Fibroblast of lung (primary cell): Measurements from ENCODE around the gene MKNK1. TPM values are rescaled to one million over a fixed set of nuclear protein-coding genes. Genes with fewer than 3 reads are reported as not detected.

Source experiments
- DNase-seq, 2 donors: peaks; one replicate each; pipeline versions ENCODE4 v3.0.0 to v3.0.0-alpha.2; 2010; ENCODE audit warnings: low read depth in 2 of 2
- H2AFZ ChIP-seq: 2 replicates; pipeline ENCODE4 v1.5.1; 2012; ENCODE audit warnings: low read length, control low read depth, inconsistent platforms
- H3K27ac ChIP-seq: 2 replicates; pipeline ENCODE4 v1.5.1; 2011; ENCODE audit warnings: low read length, control low read depth; ENCODE audit not compliant: insufficient read depth
- H3K27me3 ChIP-seq: 2 replicates; pipeline ENCODE4 v1.5.1; 2011; ENCODE audit warnings: mild to moderate bottlenecking, low read length; ENCODE audit not compliant: control insufficient read depth, insufficient read depth
- H3K36me3 ChIP-seq: 2 replicates; pipeline ENCODE4 v1.5.1; 2011; ENCODE audit warnings: low read length; ENCODE audit not compliant: control insufficient read depth, insufficient read depth
- H3K4me1 ChIP-seq: 2 replicates; pipeline ENCODE4 v1.5.1; 2011; ENCODE audit warnings: low read length; ENCODE audit not compliant: control insufficient read depth, insufficient read depth; ENCODE audit errors: extremely low read depth
- H3K4me2 ChIP-seq: 2 replicates; pipeline ENCODE4 v1.5.1; 2011; ENCODE audit warnings: low read length, control low read depth; ENCODE audit not compliant: insufficient read depth; ENCODE audit errors: extremely low read depth
- H3K4me3 ChIP-seq, 4 experiments: fragments of 200-600 bp in 1 of 4; sonication (generic) in 1 of 4; replicated peaks in 1 of 4; 2 replicates each; pipeline ENCODE4 v1.5.1; 2011 to 2016; ENCODE audit warnings: low read length in 4 of 4, low read depth in 3 of 4, mild to moderate bottlenecking in 3 of 4, control low read depth in 2 of 4, inconsistent platforms in 1 of 4, mixed read lengths in 1 of 4; ENCODE audit not compliant: insufficient read depth in 1 of 4; ENCODE audit errors: control extremely low read depth in 1 of 4
- H3K79me2 ChIP-seq: 2 replicates; pipeline ENCODE4 v1.5.1; 2012; ENCODE audit warnings: mild to moderate bottlenecking, low read length, inconsistent platforms; ENCODE audit not compliant: control insufficient read depth, insufficient read depth
- H3K9ac ChIP-seq: 2 replicates; pipeline ENCODE4 v1.5.1; 2011; ENCODE audit warnings: mild to moderate bottlenecking, low read length, control low read depth; ENCODE audit not compliant: insufficient read depth
- H3K9me3 ChIP-seq: 2 replicates; pipeline ENCODE4 v1.5.1; 2012; ENCODE audit warnings: low read depth, low read length; ENCODE audit not compliant: control insufficient read depth, insufficient read depth
- H4K20me1 ChIP-seq: 2 replicates; pipeline ENCODE4 v1.5.1; 2011; ENCODE audit warnings: low read length; ENCODE audit not compliant: control insufficient read depth, insufficient read depth; ENCODE audit errors: extremely low read depth
- EZH2 ChIP-seq: IDR thresholded peaks from 2 replicates; pipeline ENCODE4 v1.5.1; 2012; ENCODE audit warnings: low read length, control low read depth, mild to moderate bottlenecking; ENCODE audit errors: missing control alignments
- polyA plus RNA-seq, 2 donors: library from polyadenylated mRNA; depleted of rRNA in 1 of 2; stranded (reverse) in 1 of 2; unstranded in 1 of 2; fragments of >200 nt; gene quantifications; 2 replicates each; pipeline ENCODE4 v1.2.1, GENCODE V29; 2011 to 2012; ENCODE audit warnings: missing spikeins in 1 of 2
- total RNA-seq: library from RNA; depleted of rRNA; stranded (reverse); fragments of >200 nt; gene quantifications from 2 replicates; pipeline ENCODE4 v1.2.1, GENCODE V29; 2014
- TF ChIP-seq, protein P1 (sequence below), 2 donors: IDR thresholded peaks in 1 of 2; conservative IDR thresholded peaks in 1 of 2; 1 replicate in 1 of 2; 2 replicates in 1 of 2; pipeline ENCODE4 v1.5.1; 2011 to 2012; ENCODE audit warnings: low read length in 2 of 2, control low read depth in 1 of 2, inconsistent platforms in 1 of 2, low read depth in 1 of 2, mild to moderate bottlenecking in 1 of 2

Gene MKNK1
- total and polyA plus RNA-seq, 2 donors (not counting 1 experiment from before 2014, with no cell fraction given), result 22.3 to 33.1 TPM

DNA sequence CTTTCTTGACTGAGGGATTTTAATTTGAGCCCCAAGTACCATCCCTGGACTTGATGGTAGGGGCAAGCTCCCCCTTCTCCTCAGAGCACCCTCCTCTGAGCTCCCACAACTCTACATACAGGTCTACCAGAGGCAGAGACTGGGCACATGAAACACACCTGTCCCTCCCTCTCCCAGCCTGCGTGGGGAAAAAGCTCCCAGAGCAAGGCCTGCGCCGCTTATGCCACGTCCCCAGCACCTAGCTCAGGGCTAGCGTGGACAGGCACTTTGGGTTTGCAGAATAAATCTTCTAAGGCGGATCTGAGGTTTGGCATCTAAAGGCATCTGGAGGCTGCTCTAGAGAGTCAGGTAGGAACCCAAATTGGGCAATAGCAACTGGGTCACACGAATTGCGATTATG lies 45.1 kb downstream of the MKNK1 start:
- Histone ChIP-seq H3K36me3 (no peaks in the 10 kb centered on the region), H3K4me3 (no peak overlapping the region), H3K4me2 (no peak overlapping the region), H3K4me1 (no peaks in the 10 kb centered on the region), H3K27me3 (no peaks in the 10 kb centered on the region), H3K27ac (no peak overlapping the region), H2AFZ (no peak overlapping the region), H3K9ac (no peak overlapping the region), H3K79me2 (no peaks in the 10 kb centered on the region), H4K20me1 (no peaks in the 10 kb centered on the region), H3K9me3 (no peaks in the 10 kb centered on the region)
- no peak for DNase-seq
- TF ChIP-seq EZH2, result no peak
- TF ChIP-seq, protein P1, sequence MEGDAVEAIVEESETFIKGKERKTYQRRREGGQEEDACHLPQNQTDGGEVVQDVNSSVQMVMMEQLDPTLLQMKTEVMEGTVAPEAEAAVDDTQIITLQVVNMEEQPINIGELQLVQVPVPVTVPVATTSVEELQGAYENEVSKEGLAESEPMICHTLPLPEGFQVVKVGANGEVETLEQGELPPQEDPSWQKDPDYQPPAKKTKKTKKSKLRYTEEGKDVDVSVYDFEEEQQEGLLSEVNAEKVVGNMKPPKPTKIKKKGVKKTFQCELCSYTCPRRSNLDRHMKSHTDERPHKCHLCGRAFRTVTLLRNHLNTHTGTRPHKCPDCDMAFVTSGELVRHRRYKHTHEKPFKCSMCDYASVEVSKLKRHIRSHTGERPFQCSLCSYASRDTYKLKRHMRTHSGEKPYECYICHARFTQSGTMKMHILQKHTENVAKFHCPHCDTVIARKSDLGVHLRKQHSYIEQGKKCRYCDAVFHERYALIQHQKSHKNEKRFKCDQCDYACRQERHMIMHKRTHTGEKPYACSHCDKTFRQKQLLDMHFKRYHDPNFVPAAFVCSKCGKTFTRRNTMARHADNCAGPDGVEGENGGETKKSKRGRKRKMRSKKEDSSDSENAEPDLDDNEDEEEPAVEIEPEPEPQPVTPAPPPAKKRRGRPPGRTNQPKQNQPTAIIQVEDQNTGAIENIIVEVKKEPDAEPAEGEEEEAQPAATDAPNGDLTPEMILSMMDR (conservative IDR thresholded peaks at IDR 0.05 in 1 of 2, IDR thresholded peaks at IDR 0.05 in 1 of 2; ENCODE audit: low read depth in 1 of 2, low read length in 2 of 2), result no peak

GRCh38 chr1:46558141-46558963 lies 45.7 kb downstream of the MKNK1 start:
- TF ChIP-seq EZH2, result no peak
- TF ChIP-seq, protein P1 (conservative IDR thresholded peaks at IDR 0.05 in 1 of 2, IDR thresholded peaks at IDR 0.05 in 1 of 2; ENCODE audit: low read depth in 1 of 2, low read length in 2 of 2), result no peak
- H3K4me3 ChIP-seq, result no peak overlapping the region
- H3K4me1 ChIP-seq, result no peaks in the 10 kb centered on the region
- H3K9ac ChIP-seq, result no peak overlapping the region
- no peaks in the 10 kb centered on the region for H3K9me3 ChIP-seq
- no peak overlapping the region for H3K4me2 ChIP-seq
- no peak overlapping the region for H2AFZ ChIP-seq
- H3K27me3 ChIP-seq, result no peaks in the 10 kb centered on the region
- no peak for DNase-seq
- H3K27ac ChIP-seq, result no peak overlapping the region
- H4K20me1 ChIP-seq, result no peaks in the 10 kb centered on the region
- H3K79me2 ChIP-seq, result no peaks in the 10 kb centered on the region
- H3K36me3 ChIP-seq, result no peaks in the 10 kb centered on the region

- H3K79me2 ChIP-seq, result no peaks in the 10 kb centered on the region
- DNase-seq, result no peak
- H4K20me1 ChIP-seq, result no peaks in the 10 kb centered on the region
- H3K4me2 ChIP-seq, result no peak overlapping the region
- H3K27me3 ChIP-seq, result no peaks in the 10 kb centered on the region
- no peak overlapping the region for H3K9ac ChIP-seq
- H3K36me3 ChIP-seq, result no peaks in the 10 kb centered on the region
- H3K4me1 ChIP-seq, result no peaks in the 10 kb centered on the region
- no peak for TF ChIP-seq EZH2
- TF ChIP-seq, protein P1 (conservative IDR thresholded peaks at IDR 0.05 in 1 of 2, IDR thresholded peaks at IDR 0.05 in 1 of 2; ENCODE audit: low read depth in 1 of 2, low read length in 2 of 2), result no peak
- no peak overlapping the region for H3K4me3 ChIP-seq
- no peaks in the 10 kb centered on the region for H3K9me3 ChIP-seq
- no peak overlapping the region for H2AFZ ChIP-seq
- H3K27ac ChIP-seq, result no peak overlapping the region
Observed at GRCh38 chr1:46557403-46557802, 46.7 kb downstream of the MKNK1 start.
